Keratinocyte (primary cell): ENCODE measurements around the gene CNTNAP2. TPM values are rescaled to one million over a fixed set of nuclear protein-coding genes. Genes with fewer than 3 reads are reported as not detected.

Experiments
- DNase-seq: peaks from one replicate; pipeline ENCODE4 v3.0.0-alpha.2; 2011; ENCODE audit warnings: low read depth, missing footprints, low spot score
- FAIRE-seq: peaks from 2 replicates; lab custom pipeline; 2011; peaks lifted over from hg19 to GRCh38; lab: Jason Lieb, UNC
- H2AFZ ChIP-seq: 2 replicates; pipeline ENCODE4 v1.6.0; 2012; ENCODE audit warnings: low read length, control low read depth, inconsistent platforms; ENCODE audit not compliant: control insufficient read depth
- H3K27ac ChIP-seq: 2 replicates; pipeline ENCODE4 v1.5.1; 2011; ENCODE audit warnings: low read length; ENCODE audit not compliant: control insufficient read depth, insufficient read depth
- H3K27me3 ChIP-seq: 3 replicates; pipeline ENCODE4 v1.6.0; 2011; ENCODE audit warnings: low read length; ENCODE audit not compliant: control insufficient read depth, insufficient read depth; ENCODE audit errors: extremely low read depth
- H3K36me3 ChIP-seq, 2 experiments: 2 replicates in 1 of 2; 3 replicates in 1 of 2; pipeline ENCODE4 v1.5.1; 2011; ENCODE audit warnings: low read length in 2 of 2, mild to moderate bottlenecking in 1 of 2; ENCODE audit not compliant: control insufficient read depth in 2 of 2, insufficient read depth in 2 of 2; ENCODE audit errors: extremely low read depth in 1 of 2
- H3K4me1 ChIP-seq: 3 replicates; pipeline ENCODE4 v1.5.1; 2011; ENCODE audit warnings: low read length; ENCODE audit not compliant: control insufficient read depth, insufficient read depth; ENCODE audit errors: extremely low read depth
- H3K4me2 ChIP-seq: 3 replicates; pipeline ENCODE4 v1.6.0; 2011; ENCODE audit warnings: low read depth, low read length; ENCODE audit not compliant: control insufficient read depth, insufficient read depth; ENCODE audit errors: extremely low read depth
- H3K4me3 ChIP-seq, 3 experiments: fragments of 200-600 bp in 1 of 3; sonication (generic) in 1 of 3; 2 replicates in 2 of 3; 3 replicates in 1 of 3; pipeline ENCODE4 v1.5.1; 2011 to 2016; ENCODE audit warnings: low read length in 3 of 3, mild to moderate bottlenecking in 3 of 3, control low read depth in 2 of 3, inconsistent platforms in 1 of 3, low read depth in 1 of 3, mixed read lengths in 1 of 3, mixed run types in 1 of 3, moderate library complexity in 1 of 3; ENCODE audit not compliant: control insufficient read depth in 2 of 3, insufficient read depth in 2 of 3; ENCODE audit errors: extremely low read depth in 1 of 3
- H3K79me2 ChIP-seq: 2 replicates; pipeline ENCODE4 v1.6.0; 2012; ENCODE audit warnings: low read length; ENCODE audit not compliant: control insufficient read depth, insufficient read depth
- H3K9ac ChIP-seq: 3 replicates; pipeline ENCODE4 v1.6.0; 2011; ENCODE audit warnings: low read length; ENCODE audit not compliant: control insufficient read depth, insufficient read depth; ENCODE audit errors: extremely low read depth
- H3K9me1 ChIP-seq: 3 replicates; pipeline ENCODE4 v1.6.0; 2011; ENCODE audit warnings: low read length; ENCODE audit not compliant: control insufficient read depth, insufficient read depth; ENCODE audit errors: extremely low read depth
- H3K9me3 ChIP-seq: 2 replicates; pipeline ENCODE4 v1.5.1; 2012; ENCODE audit warnings: low read depth, low read length; ENCODE audit not compliant: control insufficient read depth
- H4K20me1 ChIP-seq: 3 replicates; pipeline ENCODE4 v1.6.0; 2011; ENCODE audit warnings: low read length; ENCODE audit not compliant: control insufficient read depth, insufficient read depth; ENCODE audit errors: extremely low read depth
- EZH2 ChIP-seq: IDR thresholded peaks from one replicate; pipeline ENCODE4 v1.6.1; 2012; ENCODE audit warnings: inconsistent platforms, mild to moderate bottlenecking, low read length, moderate library complexity
- dilution Hi-C: fragments of 300-500 bp; cut with MboI; formaldehyde crosslinking; loops from one replicate; pipeline ENCODE4 v1.7.0; 2020; ENCODE audit warnings: low sequenced_read_pairs; ENCODE audit not compliant: extremely low pct_ligation_motif_present
- polyA plus RNA-seq, 5 experiments: library from polyadenylated mRNA; depleted of rRNA in 3 of 5; stranded (reverse) in 3 of 5; stranded (forward) in 1 of 5; unstranded in 1 of 5; fragments of >200 nt; gene quantifications; 1 replicate in 1 of 5; 2 replicates in 3 of 5; 3 replicates in 1 of 5; pipeline versions ENCODE4 v1.2.1 to v1.2.3, GENCODE V29; 2011 to 2012; ENCODE audit warnings: missing spikeins in 2 of 5, low read depth in 1 of 5, low replicate concordance in 1 of 5
- TF ChIP-seq, protein P1 (sequence below), 3 experiments: IDR thresholded peaks in 1 of 3; conservative IDR thresholded peaks in 1 of 3; optimal IDR thresholded peaks in 1 of 3; 2 replicates in 2 of 3; 3 replicates in 1 of 3; pipeline versions ENCODE3 to v1.5.1; 2011; ENCODE audit warnings: low read length in 3 of 3, mild to moderate bottlenecking in 3 of 3, moderate library complexity in 2 of 3, control low read depth in 1 of 3, inconsistent platforms in 1 of 3; ENCODE audit not compliant: insufficient read depth in 2 of 3; ENCODE audit errors: extremely low read depth in 1 of 3

Gene CNTNAP2
- polyA plus RNA-seq, 1 donor (not counting 4 experiments of a cell fraction or from before 2014, with no cell fraction given), result 1.4 TPM

DNA sequence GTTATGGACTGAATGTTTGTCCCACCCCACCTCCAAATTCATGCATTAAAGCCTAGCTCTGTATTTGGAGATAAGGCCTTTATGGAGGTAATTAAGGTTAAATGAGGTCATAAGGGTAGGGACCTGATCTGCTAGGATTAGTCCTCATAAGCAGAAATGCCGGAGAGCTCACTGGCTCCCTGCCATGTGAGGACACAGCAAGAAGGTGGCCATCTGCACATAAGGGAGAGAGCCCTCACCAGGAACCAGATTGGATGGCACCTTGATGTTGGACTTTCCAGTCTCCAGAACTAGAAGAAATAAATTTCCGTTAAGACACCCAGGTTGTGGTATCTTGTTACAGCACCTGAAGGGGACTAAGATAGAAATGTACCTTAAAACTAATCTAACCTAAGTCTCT is 1657.9 kb downstream of the CNTNAP2 start:
- no peaks in the 10 kb centered on the region for H3K79me2 ChIP-seq
- H3K4me2 ChIP-seq, result no peak overlapping the region
- H3K36me3 ChIP-seq, result no peaks in the 10 kb centered on the region
- H3K9me1 ChIP-seq, result no peaks in the 10 kb centered on the region
- H3K27me3 ChIP-seq, result no peaks in the 10 kb centered on the region
- TF ChIP-seq, protein P1, sequence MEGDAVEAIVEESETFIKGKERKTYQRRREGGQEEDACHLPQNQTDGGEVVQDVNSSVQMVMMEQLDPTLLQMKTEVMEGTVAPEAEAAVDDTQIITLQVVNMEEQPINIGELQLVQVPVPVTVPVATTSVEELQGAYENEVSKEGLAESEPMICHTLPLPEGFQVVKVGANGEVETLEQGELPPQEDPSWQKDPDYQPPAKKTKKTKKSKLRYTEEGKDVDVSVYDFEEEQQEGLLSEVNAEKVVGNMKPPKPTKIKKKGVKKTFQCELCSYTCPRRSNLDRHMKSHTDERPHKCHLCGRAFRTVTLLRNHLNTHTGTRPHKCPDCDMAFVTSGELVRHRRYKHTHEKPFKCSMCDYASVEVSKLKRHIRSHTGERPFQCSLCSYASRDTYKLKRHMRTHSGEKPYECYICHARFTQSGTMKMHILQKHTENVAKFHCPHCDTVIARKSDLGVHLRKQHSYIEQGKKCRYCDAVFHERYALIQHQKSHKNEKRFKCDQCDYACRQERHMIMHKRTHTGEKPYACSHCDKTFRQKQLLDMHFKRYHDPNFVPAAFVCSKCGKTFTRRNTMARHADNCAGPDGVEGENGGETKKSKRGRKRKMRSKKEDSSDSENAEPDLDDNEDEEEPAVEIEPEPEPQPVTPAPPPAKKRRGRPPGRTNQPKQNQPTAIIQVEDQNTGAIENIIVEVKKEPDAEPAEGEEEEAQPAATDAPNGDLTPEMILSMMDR (optimal IDR thresholded peaks at IDR 0.05 in 1 of 3, IDR thresholded peaks at IDR 0.05 in 1 of 3, conservative IDR thresholded peaks at IDR 0.05 in 1 of 3; ENCODE audit: extremely low read depth in 1 of 3, insufficient read depth in 2 of 3, low read length in 3 of 3), result no peak
- no peak for TF ChIP-seq EZH2
- DNase-seq (no peak), FAIRE-seq (no peak)
- H4K20me1 ChIP-seq, result no peaks in the 10 kb centered on the region
- no peak overlapping the region for H3K27ac ChIP-seq
- H3K4me1 ChIP-seq, result no peaks in the 10 kb centered on the region
- no peak overlapping the region for H2AFZ ChIP-seq
- no peak overlapping the region for H3K9ac ChIP-seq
- no peak overlapping the region for H3K4me3 ChIP-seq
- dilution Hi-C loops, result no loop called here
- H3K9me3 ChIP-seq, result no peaks in the 10 kb centered on the region

- Histone ChIP-seq H3K9me3 (no peaks in the 10 kb centered on the region), H3K9me1 (no peaks in the 10 kb centered on the region), H3K27ac (no peak overlapping the region), H3K4me1 (no peaks in the 10 kb centered on the region), H4K20me1 (no peaks in the 10 kb centered on the region), H3K27me3 (no peaks in the 10 kb centered on the region), H3K4me3 (no peak overlapping the region), H2AFZ (no peak overlapping the region), H3K79me2 (no peaks in the 10 kb centered on the region), H3K4me2 (no peak overlapping the region), H3K9ac (no peak overlapping the region), H3K36me3 (no peaks in the 10 kb centered on the region)
- TF ChIP-seq, protein P1 (optimal IDR thresholded peaks at IDR 0.05 in 1 of 3, IDR thresholded peaks at IDR 0.05 in 1 of 3, conservative IDR thresholded peaks at IDR 0.05 in 1 of 3; ENCODE audit: extremely low read depth in 1 of 3, insufficient read depth in 2 of 3, low read length in 3 of 3), result no peak
- TF ChIP-seq EZH2, result no peak
- DNase-seq, result no peak
- FAIRE-seq, result no peak
- dilution Hi-C loops, result no loop called here
Observed at GRCh38 chr7:147775516-147776284, 1659.1 kb downstream of the CNTNAP2 start.
